ENCODE data around the gene KRTAP13-4. TPM values are rescaled to one million over a fixed set of nuclear protein-coding genes. Genes with fewer than 3 reads are reported as not detected.

The KRTAP13-4 gene
- total RNA-seq, 1 experiment from 2014 or later: not detected

Other genes with a start within 250 kb of the KRTAP13-4 start
- gene CLDN8, start 214.1 kb upstream of the KRTAP13-4 start, total RNA-seq (2014; rRNA removed): 0.46 and 1.5 TPM in 2 replicates
- not detected in 2 replicates for gene KRTAP24-1, start 147.3 kb upstream of the KRTAP13-4 start, total RNA-seq (2014; rRNA removed)
- not detected in 2 replicates for gene KRTAP25-1, start 140.7 kb upstream of the KRTAP13-4 start, total RNA-seq (2014; rRNA removed)
- not detected in 2 replicates for gene KRTAP26-1, start 109.9 kb upstream of the KRTAP13-4 start, total RNA-seq (2014; rRNA removed)
- gene KRTAP27-1, start 92.5 kb upstream of the KRTAP13-4 start, total RNA-seq (2014; rRNA removed): not detected in 2 replicates
- not detected in 2 replicates for gene KRTAP23-1, start 81.6 kb upstream of the KRTAP13-4 start, total RNA-seq (2014; rRNA removed)
- gene KRTAP13-2, start 57.9 kb upstream of the KRTAP13-4 start, total RNA-seq (2014; rRNA removed): not detected in 2 replicates
- gene KRTAP13-1, start 34.2 kb upstream of the KRTAP13-4 start, total RNA-seq (2014; rRNA removed): not detected in 2 replicates
- not detected in 2 replicates for gene KRTAP13-3, start 4.3 kb upstream of the KRTAP13-4 start, total RNA-seq (2014; rRNA removed)
- not detected in 2 replicates for gene KRTAP15-1, start 10.1 kb downstream of the KRTAP13-4 start, total RNA-seq (2014; rRNA removed)
- gene KRTAP19-1, start 50.1 kb downstream of the KRTAP13-4 start, total RNA-seq (2014; rRNA removed): not detected in 2 replicates
- gene KRTAP19-2, start 57.2 kb downstream of the KRTAP13-4 start, total RNA-seq (2014; rRNA removed): not detected in 2 replicates
- gene KRTAP19-3, start 61.8 kb downstream of the KRTAP13-4 start, total RNA-seq (2014; rRNA removed): not detected in 2 replicates
- not detected in 2 replicates for gene KRTAP19-4, start 66.9 kb downstream of the KRTAP13-4 start, total RNA-seq (2014; rRNA removed)
- gene KRTAP19-5, start 71.9 kb downstream of the KRTAP13-4 start, total RNA-seq (2014; rRNA removed): not detected in 2 replicates
- gene KRTAP19-6, start 111.6 kb downstream of the KRTAP13-4 start, total RNA-seq (2014; rRNA removed): not detected in 2 replicates
- gene KRTAP19-7, start 131.1 kb downstream of the KRTAP13-4 start, total RNA-seq (2014; rRNA removed): not detected in 2 replicates
- gene KRTAP22-2, start 160.2 kb downstream of the KRTAP13-4 start, total RNA-seq (2014; rRNA removed): not detected in 2 replicates
- not detected in 2 replicates for gene KRTAP6-3, start 162.2 kb downstream of the KRTAP13-4 start, total RNA-seq (2014; rRNA removed)
- not detected in 2 replicates for gene KRTAP6-2, start 168.7 kb downstream of the KRTAP13-4 start, total RNA-seq (2014; rRNA removed)
- gene KRTAP22-1, start 170.9 kb downstream of the KRTAP13-4 start, total RNA-seq (2014; rRNA removed): not detected in 2 replicates
- gene KRTAP6-1, start 183.7 kb downstream of the KRTAP13-4 start, total RNA-seq (2014; rRNA removed): not detected in 2 replicates
- gene KRTAP20-1, start 186.2 kb downstream of the KRTAP13-4 start, total RNA-seq (2014; rRNA removed): not detected in 2 replicates
- gene KRTAP20-4, start 190.4 kb downstream of the KRTAP13-4 start, total RNA-seq (2014; rRNA removed): not detected in 2 replicates
- 0.51 TPM in 1 of 2 replicates, not detected in the other for gene KRTAP20-2, start 205.0 kb downstream of the KRTAP13-4 start, total RNA-seq (2014; rRNA removed)
- gene KRTAP20-3, start 212.6 kb downstream of the KRTAP13-4 start, total RNA-seq (2014; rRNA removed): not detected in 2 replicates